Natural killer cell (primary cell): ENCODE results near the gene TPRA1. TPM values are rescaled to one million over a fixed set of nuclear protein-coding genes. Genes with fewer than 3 reads are reported as not detected.

ENCODE experiments used
- ATAC-seq, 3 donors: fragments of 150-1000 bp in 2 of 3; fragments of 200-7000 bp in 1 of 3; cut with Tn5 transposase; 1 replicate in 1 of 3; 2 replicates in 2 of 3; pipeline ENCODE4 v1.10.0; 2021; ENCODE audit warnings: mild to moderate bottlenecking in 2 of 3, moderate library complexity in 2 of 3
- DNase-seq, 2 donors: peaks; one replicate each; pipeline versions ENCODE4 v3.0.0 to v3.0.0-alpha.2; 2013 to 2021; ENCODE audit warnings: mixed read lengths in 1 of 2
- H3K27ac ChIP-seq: one replicate; pipeline ENCODE4 v1.5.1; 2013; ENCODE audit warnings: mild to moderate bottlenecking, low read length
- H3K27me3 ChIP-seq: one replicate; pipeline ENCODE4 v1.6.1; 2013; ENCODE audit warnings: low read length; ENCODE audit not compliant: control insufficient read depth, insufficient read depth
- H3K36me3 ChIP-seq: one replicate; pipeline ENCODE4 v1.6.1; 2013; ENCODE audit warnings: low read length; ENCODE audit not compliant: control insufficient read depth, insufficient read depth
- H3K4me1 ChIP-seq: one replicate; pipeline ENCODE4 v1.6.1; 2013; ENCODE audit warnings: low read length; ENCODE audit not compliant: control insufficient read depth, insufficient read depth
- H3K4me3 ChIP-seq: one replicate; pipeline ENCODE4 v1.5.1; 2013; ENCODE audit warnings: low read length
- H3K9me3 ChIP-seq: one replicate; pipeline ENCODE4 v1.6.1; 2013; ENCODE audit warnings: low read length; ENCODE audit not compliant: control insufficient read depth, insufficient read depth
- H3K27ac Mint-ChIP-seq, 2 donors: one replicate each; pipeline ENCODE4 v1.8.0; 2022; ENCODE audit warnings: mild to moderate bottlenecking in 2 of 2, mixed read lengths in 2 of 2, moderate library complexity in 1 of 2
- H3K27me3 Mint-ChIP-seq, 2 donors: one replicate each; pipeline ENCODE4 v1.8.0; 2022; ENCODE audit warnings: low read depth in 2 of 2, mixed read lengths in 2 of 2
- H3K36me3 Mint-ChIP-seq: one replicate; pipeline ENCODE4 v1.8.0; 2022; ENCODE audit warnings: mixed read lengths
- H3K4me1 Mint-ChIP-seq, 2 donors: one replicate each; pipeline ENCODE4 v1.8.0; 2022; ENCODE audit warnings: mixed read lengths in 2 of 2
- H3K4me3 Mint-ChIP-seq: one replicate; pipeline ENCODE4 v1.8.0; 2022; ENCODE audit warnings: mild to moderate bottlenecking, moderate library complexity, mixed read lengths
- H3K9me3 Mint-ChIP-seq, 2 donors: one replicate each; pipeline ENCODE4 v1.8.0; 2022; ENCODE audit warnings: mixed read lengths in 2 of 2
- WGBS: methylation state at CpG from one replicate; pipeline ENCODE4 v1.1.7; 2013; ENCODE audit warnings: missing lambda C conversion rate; ENCODE audit not compliant: insufficient coverage; 5-methylcytosine and 5-hydroxymethylcytosine counted together
- intact Hi-C: fragments of 100-400 bp; cut with micrococcal nuclease; formaldehyde crosslinking; loops from one replicate; pipeline ENCODE4 v1.14.2; 2022
- total RNA-seq, 4 donors: library from RNA; stranded (reverse); fragments of 120-200 nt in 1 of 4; gene quantifications; one replicate each; pipeline versions ENCODE4 v1.2.3 to v1.2.4, GENCODE V29; 2013 to 2022
- TF ChIP-seq, protein P1 (sequence below): fragments of 200-600 bp; IDR thresholded peaks from one replicate; pipeline ENCODE4 v1.8.0; 2022; ENCODE audit warnings: antibody characterized with exemption

Gene TPRA1
- total RNA-seq, 3 donors from 2014 or later (not counting 1 experiment from before 2014, with no cell fraction given), result 15.4 to 22.7 (median 22.1) TPM

DNA sequence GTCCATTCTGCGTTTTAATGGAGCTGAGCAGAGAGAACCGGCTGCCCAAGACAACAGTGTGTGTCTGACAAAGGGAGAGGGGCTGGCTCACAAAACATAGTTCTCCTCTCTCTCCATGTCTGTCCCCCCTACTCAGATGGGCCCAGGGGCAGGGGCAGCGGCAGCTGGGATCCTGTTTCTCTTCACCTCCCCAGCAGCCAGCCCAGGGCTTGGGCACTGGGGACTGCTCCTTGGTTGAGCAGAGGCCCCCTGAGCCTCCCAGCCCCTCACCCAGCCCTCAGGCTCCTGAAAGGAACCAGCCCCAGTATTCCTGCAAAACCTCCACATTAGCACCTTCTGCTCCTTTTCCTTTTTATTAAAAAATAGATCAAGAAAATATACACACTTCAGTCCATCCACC lies 17.8 kb downstream of the TPRA1 start:
- 94% methylated on average over 3 of the region's 3 CpGs for WGBS
- H3K36me3 ChIP-seq, result peaks cover 23% of the 10 kb centered on the region
- no peak for ATAC-seq

DNA sequence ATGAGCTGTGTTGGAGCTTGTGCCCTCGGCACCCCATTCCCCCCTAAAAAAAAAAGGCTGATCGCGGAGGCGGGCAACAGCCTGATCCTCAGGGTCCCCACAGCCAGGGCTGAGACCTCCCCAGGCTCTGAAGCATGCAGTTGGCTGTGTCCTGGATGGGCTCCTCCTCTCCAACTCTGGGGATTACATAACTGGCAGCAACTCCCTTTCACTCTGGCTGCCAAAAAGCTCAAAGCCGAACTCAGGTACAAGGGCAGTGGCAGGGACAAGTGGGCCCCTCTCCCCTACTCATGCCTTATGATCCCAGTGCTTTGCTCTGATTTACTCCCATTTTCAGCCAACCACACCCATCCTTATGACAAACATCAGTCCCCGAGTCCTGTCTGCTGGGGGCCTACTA lies 18.3 kb downstream of the TPRA1 start:
- Mint-ChIP-seq H3K36me3 (peaks cover 7% of the 10 kb centered on the region), H3K4me3 (no peak overlapping the region), H3K27ac (no peak overlapping the region), H3K27me3 (no peaks in the 10 kb centered on the region), H3K9me3 (no peaks in the 10 kb centered on the region), H3K4me1 (peaks cover 6 to 19% of the 10 kb centered on the region in 2 donors)
- Histone ChIP-seq H3K27ac (no peak overlapping the region), H3K4me1 (peaks cover 10% of the 10 kb centered on the region), H3K27me3 (no peaks in the 10 kb centered on the region), H3K4me3 (no peak overlapping the region), H3K9me3 (no peaks in the 10 kb centered on the region), H3K36me3 (peaks cover 23% of the 10 kb centered on the region)
- intact Hi-C loops, result no loop called here
- DNase-seq, result no peak
- WGBS, result 99% methylated on average over 6 of the region's 6 CpGs
- TF ChIP-seq, protein P1, sequence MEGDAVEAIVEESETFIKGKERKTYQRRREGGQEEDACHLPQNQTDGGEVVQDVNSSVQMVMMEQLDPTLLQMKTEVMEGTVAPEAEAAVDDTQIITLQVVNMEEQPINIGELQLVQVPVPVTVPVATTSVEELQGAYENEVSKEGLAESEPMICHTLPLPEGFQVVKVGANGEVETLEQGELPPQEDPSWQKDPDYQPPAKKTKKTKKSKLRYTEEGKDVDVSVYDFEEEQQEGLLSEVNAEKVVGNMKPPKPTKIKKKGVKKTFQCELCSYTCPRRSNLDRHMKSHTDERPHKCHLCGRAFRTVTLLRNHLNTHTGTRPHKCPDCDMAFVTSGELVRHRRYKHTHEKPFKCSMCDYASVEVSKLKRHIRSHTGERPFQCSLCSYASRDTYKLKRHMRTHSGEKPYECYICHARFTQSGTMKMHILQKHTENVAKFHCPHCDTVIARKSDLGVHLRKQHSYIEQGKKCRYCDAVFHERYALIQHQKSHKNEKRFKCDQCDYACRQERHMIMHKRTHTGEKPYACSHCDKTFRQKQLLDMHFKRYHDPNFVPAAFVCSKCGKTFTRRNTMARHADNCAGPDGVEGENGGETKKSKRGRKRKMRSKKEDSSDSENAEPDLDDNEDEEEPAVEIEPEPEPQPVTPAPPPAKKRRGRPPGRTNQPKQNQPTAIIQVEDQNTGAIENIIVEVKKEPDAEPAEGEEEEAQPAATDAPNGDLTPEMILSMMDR, result no peak
- no peak for ATAC-seq

More for the DNA sequence above, 17.8 kb downstream of the TPRA1 start:
- Mint-ChIP-seq H3K36me3 (peaks cover 7% of the 10 kb centered on the region), H3K9me3 (no peaks in the 10 kb centered on the region), H3K4me3 (no peak overlapping the region), H3K27me3 (no peaks in the 10 kb centered on the region), H3K4me1 (peaks cover 6 to 19% of the 10 kb centered on the region in 2 donors), H3K27ac (no peak overlapping the region)
- TF ChIP-seq, protein P1, result no peak
- DNase-seq, result no peak
- H3K27me3 ChIP-seq, result no peaks in the 10 kb centered on the region
- no peaks in the 10 kb centered on the region for H3K9me3 ChIP-seq
- H3K4me1 ChIP-seq, result peaks cover 10% of the 10 kb centered on the region
- no peak overlapping the region for H3K4me3 ChIP-seq
- intact Hi-C loops, result no loop called here
- H3K27ac ChIP-seq, result no peak overlapping the region

- Histone ChIP-seq H3K4me3 (no peak overlapping the region), H3K27ac (no peak overlapping the region), H3K27me3 (no peaks in the 10 kb centered on the region), H3K4me1 (peaks cover 9% of the 10 kb centered on the region), H3K9me3 (no peaks in the 10 kb centered on the region), H3K36me3 (peaks cover 23% of the 10 kb centered on the region)
- TF ChIP-seq, protein P1, result no peak
- ATAC-seq (no peak), DNase-seq (no peak)
- no peak overlapping the region for H3K27ac Mint-ChIP-seq
- H3K27me3 Mint-ChIP-seq, result peaks cover 0 to 1% of the 10 kb centered on the region in 2 donors
- H3K36me3 Mint-ChIP-seq, result peaks cover 7% of the 10 kb centered on the region
- H3K4me3 Mint-ChIP-seq, result no peak overlapping the region
- peaks cover 6 to 9% of the 10 kb centered on the region in 2 donors for H3K4me1 Mint-ChIP-seq
- no peaks in the 10 kb centered on the region for H3K9me3 Mint-ChIP-seq
- intact Hi-C loops, result no loop called here
- WGBS, result 95% methylated on average over 7 of the region's 7 CpGs
Measured at GRCh38 chr3:127570520-127570919, 20.0 kb downstream of the TPRA1 start.

DNA sequence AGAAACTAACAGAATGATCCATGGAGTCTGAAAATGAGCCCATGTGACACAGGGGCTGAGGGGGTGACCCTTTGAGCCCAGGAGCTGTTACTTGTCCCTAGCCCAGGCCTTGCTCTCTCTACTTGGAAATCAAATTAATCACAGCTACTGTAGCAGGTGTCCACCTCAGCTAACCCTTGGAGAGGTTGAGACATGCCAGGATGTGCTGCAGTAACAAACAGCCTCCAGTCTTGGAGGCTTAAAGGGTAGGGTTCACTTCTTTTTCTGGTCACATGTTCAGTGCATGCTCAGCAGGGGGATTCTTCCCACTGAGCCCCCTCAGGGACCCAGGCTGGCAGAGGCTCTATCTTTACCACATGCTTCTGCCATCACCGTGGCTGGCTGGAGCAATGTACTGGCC lies 21.4 kb downstream of the TPRA1 start:
- H3K4me3 ChIP-seq, result no peak overlapping the region
- no peaks in the 10 kb centered on the region for H3K27me3 ChIP-seq
- ATAC-seq (no peak), DNase-seq (no peak)
- H3K27ac Mint-ChIP-seq, result no peak overlapping the region
- H3K4me1 Mint-ChIP-seq, result peaks cover 0 to 6% of the 10 kb centered on the region in 2 donors
- H3K36me3 Mint-ChIP-seq, result peaks cover 7% of the 10 kb centered on the region
- peaks cover 0 to 3% of the 10 kb centered on the region in 2 donors for H3K27me3 Mint-ChIP-seq
- H3K9me3 ChIP-seq, result no peaks in the 10 kb centered on the region
- intact Hi-C loops, result no loop called here
- no peaks in the 10 kb centered on the region for H3K9me3 Mint-ChIP-seq
- 71% methylated on average over 1 of the region's 1 CpG for WGBS
- H3K4me1 ChIP-seq, result no peaks in the 10 kb centered on the region
- TF ChIP-seq, protein P1, result no peak
- no peak overlapping the region for H3K27ac ChIP-seq
- H3K36me3 ChIP-seq, result peaks cover 16% of the 10 kb centered on the region
- no peak overlapping the region for H3K4me3 Mint-ChIP-seq
